Coronary artery (tissue), 2 donors: ENCODE measurements around the gene DDO.

Source experiments
- DNase-seq: peaks from one replicate; pipeline ENCODE4 v3.0.0-alpha.2; 2017; ENCODE audit warnings: low spot score
- H3K27ac ChIP-seq, 2 donors: fragments of 200-600 bp; sonication (generic); one replicate each; pipeline ENCODE4 v1.5.1; 2016 to 2019
- H3K4me3 ChIP-seq: fragments of 200-600 bp; sonication (generic); 2 replicates; pipeline ENCODE4 v1.5.1; 2016; ENCODE audit warnings: mild to moderate bottlenecking, moderate library complexity
- TF ChIP-seq, protein P1 (sequence below): fragments of 200-600 bp; sonication (generic); IDR thresholded peaks from one replicate; pipeline ENCODE4 v1.5.1; 2019; ENCODE audit warnings: antibody characterized with exemption

The DDO gene

DNA sequence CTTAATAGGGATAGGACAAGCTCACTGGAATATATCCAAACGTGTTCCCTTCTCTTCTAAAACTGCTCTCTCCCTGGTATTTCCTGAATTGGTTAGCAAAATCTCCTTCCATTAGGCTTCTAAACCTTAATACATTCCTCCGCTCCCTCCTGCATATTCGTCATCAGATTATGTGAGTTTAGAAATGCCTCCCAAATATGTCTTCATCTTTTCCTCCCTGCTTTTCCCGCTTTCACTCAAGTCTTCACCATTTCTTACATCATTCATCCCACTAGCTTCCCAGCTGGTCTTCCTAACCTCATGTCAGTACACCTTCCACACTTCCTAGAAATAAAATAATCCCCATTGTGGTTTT, 34.1 kb upstream of the DDO start:
- H3K4me3 ChIP-seq: no peak overlapping the region
- DNase-seq: no peak
- no peak overlapping the region for H3K27ac ChIP-seq
- TF ChIP-seq, protein P1, sequence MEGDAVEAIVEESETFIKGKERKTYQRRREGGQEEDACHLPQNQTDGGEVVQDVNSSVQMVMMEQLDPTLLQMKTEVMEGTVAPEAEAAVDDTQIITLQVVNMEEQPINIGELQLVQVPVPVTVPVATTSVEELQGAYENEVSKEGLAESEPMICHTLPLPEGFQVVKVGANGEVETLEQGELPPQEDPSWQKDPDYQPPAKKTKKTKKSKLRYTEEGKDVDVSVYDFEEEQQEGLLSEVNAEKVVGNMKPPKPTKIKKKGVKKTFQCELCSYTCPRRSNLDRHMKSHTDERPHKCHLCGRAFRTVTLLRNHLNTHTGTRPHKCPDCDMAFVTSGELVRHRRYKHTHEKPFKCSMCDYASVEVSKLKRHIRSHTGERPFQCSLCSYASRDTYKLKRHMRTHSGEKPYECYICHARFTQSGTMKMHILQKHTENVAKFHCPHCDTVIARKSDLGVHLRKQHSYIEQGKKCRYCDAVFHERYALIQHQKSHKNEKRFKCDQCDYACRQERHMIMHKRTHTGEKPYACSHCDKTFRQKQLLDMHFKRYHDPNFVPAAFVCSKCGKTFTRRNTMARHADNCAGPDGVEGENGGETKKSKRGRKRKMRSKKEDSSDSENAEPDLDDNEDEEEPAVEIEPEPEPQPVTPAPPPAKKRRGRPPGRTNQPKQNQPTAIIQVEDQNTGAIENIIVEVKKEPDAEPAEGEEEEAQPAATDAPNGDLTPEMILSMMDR: no peak

DNA sequence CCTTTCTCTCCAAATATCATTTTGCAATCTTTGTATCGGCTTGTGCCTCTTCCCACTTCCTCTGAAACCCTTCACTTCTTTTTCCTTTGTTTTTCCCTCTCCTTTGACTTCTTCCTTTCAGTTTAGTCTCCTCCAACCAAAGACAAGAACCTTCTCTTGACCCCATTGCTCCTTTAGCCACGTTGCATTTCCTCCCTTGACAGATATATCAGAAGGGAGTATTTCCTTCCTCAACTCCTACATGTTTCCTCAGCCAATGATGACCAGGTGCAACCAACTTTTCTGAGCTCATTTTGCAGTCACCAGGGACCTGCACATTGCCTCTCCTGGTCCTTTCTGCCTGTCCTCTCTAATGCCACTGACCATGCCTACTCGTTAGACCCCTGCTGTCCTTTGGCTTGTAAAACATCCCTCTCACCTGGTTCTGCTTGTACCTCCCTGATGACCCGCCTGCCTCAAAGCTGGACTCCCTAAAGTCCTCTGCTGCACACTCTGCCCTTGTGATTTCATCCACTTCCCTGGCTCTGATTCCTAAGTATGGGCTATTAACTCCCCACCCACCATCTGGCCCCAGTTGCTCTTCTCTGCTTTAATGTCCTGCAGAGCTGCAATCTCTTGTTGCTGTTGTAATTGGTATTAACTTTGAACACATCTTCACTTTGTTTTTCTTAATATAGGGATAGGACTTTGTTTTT, 33.6 kb upstream of the DDO start:
- DNase-seq: no peak
- TF ChIP-seq, protein P1: no peak
- H3K4me3 ChIP-seq: no peak overlapping the region
- H3K27ac ChIP-seq: no peak overlapping the region

DNA sequence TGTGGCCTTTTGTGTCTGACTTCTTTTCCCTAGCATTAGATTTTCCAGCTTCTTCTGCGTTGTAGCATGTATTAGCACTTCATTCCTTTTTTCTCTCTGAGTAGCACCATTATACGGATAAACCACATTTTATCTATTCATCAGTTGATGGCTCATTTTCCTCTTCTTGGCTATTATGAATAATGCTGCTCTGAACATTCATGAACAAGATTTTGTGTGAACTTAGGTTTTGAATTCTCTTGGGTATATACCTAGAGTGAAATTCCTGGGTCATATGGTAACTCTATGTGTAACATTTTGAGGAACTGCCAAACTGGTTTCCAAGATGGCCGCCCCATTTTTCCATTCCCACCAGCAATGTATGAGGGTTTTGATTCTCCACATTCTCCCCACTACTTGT, 32.4 kb upstream of the DDO start:
- TF ChIP-seq, protein P1: no peak
- no peak for DNase-seq
- Histone ChIP-seq H3K4me3 (no peak overlapping the region), H3K27ac (no peak overlapping the region)

DNA sequence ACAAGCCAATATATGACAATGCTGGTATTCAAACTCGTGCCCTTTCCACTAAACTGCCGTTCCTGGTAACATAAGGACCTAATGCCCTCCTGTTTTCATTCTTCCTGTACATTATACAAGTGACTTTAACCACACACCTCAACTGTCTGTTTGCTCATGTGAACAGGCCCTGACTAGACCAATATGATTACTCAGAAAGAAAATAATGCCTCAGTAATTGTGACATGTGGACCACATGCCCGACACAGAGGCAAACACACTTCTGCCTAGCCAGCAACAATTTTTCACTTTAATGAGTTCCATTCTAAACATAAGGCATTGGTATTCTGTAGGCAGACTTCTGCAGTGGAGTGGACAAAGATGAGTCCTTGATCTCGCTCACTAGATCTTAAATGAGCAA, 31.0 kb upstream of the DDO start:
- TF ChIP-seq, protein P1: no peak
- DNase-seq: no peak
- no peak overlapping the region for H3K27ac ChIP-seq
- no peak overlapping the region for H3K4me3 ChIP-seq

DNA sequence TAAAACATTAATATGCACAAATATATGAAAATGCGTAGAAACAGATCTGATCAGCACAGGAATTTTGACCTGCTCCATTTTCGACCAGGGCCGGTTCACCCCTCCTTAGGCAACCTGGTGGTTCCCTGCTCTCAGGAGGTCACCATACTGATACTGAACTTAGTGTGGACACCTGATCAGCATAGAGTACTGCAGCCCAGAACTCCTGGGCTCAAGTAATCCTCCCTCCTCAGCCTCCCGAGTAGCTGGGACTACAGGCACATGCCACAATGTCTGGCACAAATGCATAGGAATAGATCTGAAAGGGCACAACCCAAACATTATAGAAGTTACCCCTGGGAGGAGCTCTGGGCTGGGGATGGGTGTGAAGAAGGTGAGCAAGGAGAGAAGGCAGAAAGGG, 24.7 kb upstream of the DDO start:
- TF ChIP-seq, protein P1: no peak
- H3K27ac ChIP-seq: no peak overlapping the region
- DNase-seq: no peak
- no peak overlapping the region for H3K4me3 ChIP-seq

DNA sequence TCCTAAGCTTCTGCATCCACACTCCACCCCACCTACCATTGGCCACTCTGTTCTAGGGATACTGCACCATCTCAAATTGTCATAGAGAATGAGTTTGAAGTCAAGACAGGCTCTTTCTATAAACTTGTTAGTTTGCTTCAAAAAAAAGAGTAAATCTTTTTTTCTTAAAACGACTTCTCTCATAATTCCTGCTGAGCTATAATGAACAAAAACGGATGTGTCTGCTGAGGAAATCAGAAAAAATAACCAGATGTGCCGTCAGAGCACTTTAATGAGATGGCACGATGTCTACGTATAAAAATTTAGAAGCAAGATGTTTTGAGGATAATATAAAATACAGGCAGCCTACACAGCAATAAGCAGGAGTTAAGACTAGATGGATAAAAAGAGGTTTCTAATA, 24.0 kb upstream of the DDO start:
- H3K4me3 ChIP-seq: no peak overlapping the region
- TF ChIP-seq, protein P1: no peak
- no peak overlapping the region for H3K27ac ChIP-seq
- DNase-seq: no peak

DNA sequence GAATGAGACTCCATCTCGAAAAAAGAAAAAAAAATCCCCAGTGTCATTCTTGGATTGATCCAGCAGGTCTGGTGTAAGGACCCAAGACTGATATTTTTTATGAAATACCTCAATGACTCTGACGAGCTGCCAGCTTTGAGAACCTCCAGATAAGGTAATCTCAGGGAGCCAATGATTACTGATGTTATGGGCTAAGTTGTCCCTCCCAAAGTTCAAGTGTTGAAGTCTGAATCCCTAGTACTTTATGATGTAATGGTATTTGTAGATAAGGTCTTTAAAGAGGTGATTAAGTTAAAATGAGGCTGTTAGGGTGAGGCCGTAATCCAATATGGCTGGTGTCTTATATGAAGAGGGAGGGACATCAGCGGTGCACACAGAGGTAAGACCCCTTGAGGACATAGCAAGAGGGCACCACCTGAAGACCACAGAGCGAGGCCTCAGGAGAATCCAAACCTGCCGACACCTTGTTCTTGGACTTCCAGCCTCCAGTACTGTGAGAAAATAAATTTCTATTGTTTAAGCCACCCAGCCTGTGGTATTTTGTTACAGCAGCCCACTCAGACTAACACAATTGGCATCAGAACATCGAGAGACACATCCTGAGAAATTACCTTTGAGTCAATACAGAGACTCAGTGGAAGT, 19.7 kb upstream of the DDO start:
- Histone ChIP-seq H3K4me3 (no peak overlapping the region), H3K27ac (no peak overlapping the region)
- no peak for DNase-seq
- TF ChIP-seq, protein P1: no peak
